SK-N-SH (cell line): ENCODE results near the gene PPP2R1B.

ENCODE experiments used
- CHD2 ChIP-seq: fragments of 150-350 bp; IDR thresholded peaks from 2 replicates; pipeline ENCODE4 v1.6.1; 2018; ENCODE audit warnings: low read length; ENCODE audit not compliant: partially characterized antibody
- GABPA ChIP-seq: IDR thresholded peaks from 2 replicates; pipeline ENCODE4 v1.4.0; 2012; ENCODE audit warnings: low read depth, mild to moderate bottlenecking
- GATA2 ChIP-seq: sonication (generic); formaldehyde crosslinking; IDR thresholded peaks from 2 replicates; pipeline ENCODE4 v1.5.0; 2020; ENCODE audit warnings: mild to moderate bottlenecking, missing genetic modification reagents
- JUND ChIP-seq: IDR thresholded peaks from 2 replicates; pipeline ENCODE4 v1.4.0; 2012
- MAX ChIP-seq: IDR thresholded peaks from 2 replicates; pipeline ENCODE4 v1.4.0; 2012; ENCODE audit warnings: low read depth
- MXI1 ChIP-seq: IDR thresholded peaks from 2 replicates; pipeline ENCODE4 v1.6.1; 2012; ENCODE audit warnings: mild to moderate bottlenecking, low read depth, low read length, improper control_type of control experiment
- NRF1 ChIP-seq: IDR thresholded peaks from 2 replicates; pipeline ENCODE4 v1.6.1; 2012; ENCODE audit warnings: low read depth, mild to moderate bottlenecking, low read length
- TF ChIP-seq, protein P1 (sequence below): IDR thresholded peaks from 2 replicates; pipeline ENCODE4 v1.6.1; 2012; ENCODE audit warnings: mild to moderate bottlenecking, low read depth, low read length, moderate library complexity
- TF ChIP-seq, protein P2 (sequence below): fragments of 200-600 bp; sonication (generic); IDR thresholded peaks from 2 replicates; pipeline ENCODE4 v1.6.1; 2017; ENCODE audit warnings: antibody characterized with exemption, mild to moderate bottlenecking, moderate library complexity

DNA sequence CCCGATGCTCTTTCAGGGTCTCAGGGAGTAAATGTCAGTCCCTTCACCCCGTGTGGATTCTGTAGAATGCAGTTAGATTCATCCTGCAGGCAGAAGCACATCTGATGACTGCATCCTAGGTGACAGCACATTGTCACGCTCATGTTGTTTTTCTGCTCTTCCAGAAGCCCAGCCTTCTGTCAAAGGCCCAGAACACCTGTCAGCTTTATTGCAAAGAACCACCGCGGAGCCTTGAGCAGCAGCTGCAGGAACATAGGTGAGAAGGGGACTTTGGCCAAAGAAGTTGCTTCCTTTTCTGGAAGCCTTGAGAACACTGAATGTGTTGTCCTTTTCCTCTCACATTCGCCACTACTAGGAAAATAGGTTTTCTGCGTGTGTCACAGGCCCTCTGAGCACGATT, 43.7 kb downstream of the PPP2R1B start:
- TF ChIP-seq GABPA (no peak), NRF1 (no peak), CHD2 (no peak), JUND (no peak), MAX (no peak), GATA2 (CRISPR knock-in tag) (no peak), MXI1 (no peak)
- TF ChIP-seq, protein P1, sequence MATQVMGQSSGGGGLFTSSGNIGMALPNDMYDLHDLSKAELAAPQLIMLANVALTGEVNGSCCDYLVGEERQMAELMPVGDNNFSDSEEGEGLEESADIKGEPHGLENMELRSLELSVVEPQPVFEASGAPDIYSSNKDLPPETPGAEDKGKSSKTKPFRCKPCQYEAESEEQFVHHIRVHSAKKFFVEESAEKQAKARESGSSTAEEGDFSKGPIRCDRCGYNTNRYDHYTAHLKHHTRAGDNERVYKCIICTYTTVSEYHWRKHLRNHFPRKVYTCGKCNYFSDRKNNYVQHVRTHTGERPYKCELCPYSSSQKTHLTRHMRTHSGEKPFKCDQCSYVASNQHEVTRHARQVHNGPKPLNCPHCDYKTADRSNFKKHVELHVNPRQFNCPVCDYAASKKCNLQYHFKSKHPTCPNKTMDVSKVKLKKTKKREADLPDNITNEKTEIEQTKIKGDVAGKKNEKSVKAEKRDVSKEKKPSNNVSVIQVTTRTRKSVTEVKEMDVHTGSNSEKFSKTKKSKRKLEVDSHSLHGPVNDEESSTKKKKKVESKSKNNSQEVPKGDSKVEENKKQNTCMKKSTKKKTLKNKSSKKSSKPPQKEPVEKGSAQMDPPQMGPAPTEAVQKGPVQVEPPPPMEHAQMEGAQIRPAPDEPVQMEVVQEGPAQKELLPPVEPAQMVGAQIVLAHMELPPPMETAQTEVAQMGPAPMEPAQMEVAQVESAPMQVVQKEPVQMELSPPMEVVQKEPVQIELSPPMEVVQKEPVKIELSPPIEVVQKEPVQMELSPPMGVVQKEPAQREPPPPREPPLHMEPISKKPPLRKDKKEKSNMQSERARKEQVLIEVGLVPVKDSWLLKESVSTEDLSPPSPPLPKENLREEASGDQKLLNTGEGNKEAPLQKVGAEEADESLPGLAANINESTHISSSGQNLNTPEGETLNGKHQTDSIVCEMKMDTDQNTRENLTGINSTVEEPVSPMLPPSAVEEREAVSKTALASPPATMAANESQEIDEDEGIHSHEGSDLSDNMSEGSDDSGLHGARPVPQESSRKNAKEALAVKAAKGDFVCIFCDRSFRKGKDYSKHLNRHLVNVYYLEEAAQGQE: no peak
- TF ChIP-seq, protein P2, sequence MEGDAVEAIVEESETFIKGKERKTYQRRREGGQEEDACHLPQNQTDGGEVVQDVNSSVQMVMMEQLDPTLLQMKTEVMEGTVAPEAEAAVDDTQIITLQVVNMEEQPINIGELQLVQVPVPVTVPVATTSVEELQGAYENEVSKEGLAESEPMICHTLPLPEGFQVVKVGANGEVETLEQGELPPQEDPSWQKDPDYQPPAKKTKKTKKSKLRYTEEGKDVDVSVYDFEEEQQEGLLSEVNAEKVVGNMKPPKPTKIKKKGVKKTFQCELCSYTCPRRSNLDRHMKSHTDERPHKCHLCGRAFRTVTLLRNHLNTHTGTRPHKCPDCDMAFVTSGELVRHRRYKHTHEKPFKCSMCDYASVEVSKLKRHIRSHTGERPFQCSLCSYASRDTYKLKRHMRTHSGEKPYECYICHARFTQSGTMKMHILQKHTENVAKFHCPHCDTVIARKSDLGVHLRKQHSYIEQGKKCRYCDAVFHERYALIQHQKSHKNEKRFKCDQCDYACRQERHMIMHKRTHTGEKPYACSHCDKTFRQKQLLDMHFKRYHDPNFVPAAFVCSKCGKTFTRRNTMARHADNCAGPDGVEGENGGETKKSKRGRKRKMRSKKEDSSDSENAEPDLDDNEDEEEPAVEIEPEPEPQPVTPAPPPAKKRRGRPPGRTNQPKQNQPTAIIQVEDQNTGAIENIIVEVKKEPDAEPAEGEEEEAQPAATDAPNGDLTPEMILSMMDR: no peak
